Measurements from ENCODE around the gene CDC7. TPM values are rescaled to one million over a fixed set of nuclear protein-coding genes. Genes with fewer than 3 reads are reported as not detected.

CDC7 gene
- total RNA-seq, 1 experiment from 2014 or later: 24.5 TPM

- TF ChIP-seq RAD21 (IDR thresholded peaks at IDR 0.05; ENCODE audit: low read depth): no peak
- Histone ChIP-seq H3K4me1 (ENCODE audit: control insufficient read depth in 1 of 2, insufficient read depth in 2 of 2, low read length in 2 of 2) (peaks cover 0 to 27% of the 10 kb centered on the region in 2 experiments; a peak in 3 of 4 replicates), H3K9me3 (ENCODE audit: control insufficient read depth in 1 of 2, insufficient read depth in 1 of 2, low read depth in 1 of 2, low read length in 2 of 2) (no peaks in the 10 kb centered on the region), H3K79me2 (ENCODE audit: insufficient read depth, low read length) (no peaks in the 10 kb centered on the region), H3K27me3 (ENCODE audit: insufficient read depth, low read length) (no peaks in the 10 kb centered on the region), H3K9ac (ENCODE audit: low read length) (no peak overlapping the region), H4K20me1 (ENCODE audit: insufficient read depth) (no peaks in the 10 kb centered on the region), H3K36me3 (ENCODE audit: control insufficient read depth in 1 of 2, insufficient read depth in 2 of 2, low read length in 2 of 2) (no peaks in the 10 kb centered on the region), H3K27ac (ENCODE audit: low read depth, low read length) (no peak overlapping the region), H2AFZ (ENCODE audit: low read depth, low read length, poor library complexity, severe bottlenecking) (no peak overlapping the region), H3K4me2 (ENCODE audit: low read length) (no peak overlapping the region), H3K4me3 (replicated peaks in 1 of 2; ENCODE audit: low read depth in 1 of 2, low read length in 2 of 2) (no peak overlapping the region), H3K9me2 (ENCODE audit: insufficient read depth) (no peaks in the 10 kb centered on the region)
- ChIA-PET RAD21 (ENCODE audit: low non-redundant PET in 1 of 2, low total read pairs in 2 of 2, uncharacterized antibody in 2 of 2, unreplicated experiment in 2 of 2) (no interaction called here), CTCF (no interaction called here), POLR2A (no interaction called here)
- no TSS peak for BruUV-seq (replicated peaks)
- intact Hi-C loops (cut with micrococcal nuclease): no loop called here
- DNase-seq (ENCODE audit: low read depth, low spot score) (no peak), ATAC-seq (no peak)
Measured at GRCh38 chr1:91572044-91572443, 71.4 kb downstream of the CDC7 start.

Other genes with a start within 250 kb of the CDC7 start
- 0.07 TPM for gene HFM1, start 96.0 kb upstream of the CDC7 start, total RNA-seq (2021; ENCODE audit: unreplicated experiment)

Measured in HCT116 (cell line).